HepG2 (cell line): ENCODE data around the gene CCDC183. TPM values are rescaled to one million over a fixed set of nuclear protein-coding genes. Genes with fewer than 3 reads are reported as not detected.

Experiments used
- CCDC6 ChIP-seq: sonication (generic); formaldehyde crosslinking; IDR thresholded peaks from 2 replicates; pipeline ENCODE4 v1.8.1; 2022; ENCODE audit warnings: mild to moderate bottlenecking, missing genetic modification reagents, moderate library complexity
- ERF ChIP-seq: IDR thresholded peaks from 2 replicates; pipeline ENCODE4 v1.6.1; 2018; ENCODE audit warnings: missing biosample characterization, missing genetic modification reagents
- FOXC1 ChIP-seq: sonication (generic); formaldehyde crosslinking; IDR thresholded peaks from 2 replicates; pipeline ENCODE4 v1.8.0; 2022; ENCODE audit warnings: mild to moderate bottlenecking, missing genetic modification reagents, borderline replicate concordance
- KDM2A ChIP-seq: sonication (generic); formaldehyde crosslinking; IDR thresholded peaks from 2 replicates; pipeline ENCODE4 v1.4.0; 2020; ENCODE audit warnings: low read depth, missing genetic modification reagents, borderline replicate concordance
- POGZ ChIP-seq: sonication (generic); formaldehyde crosslinking; IDR thresholded peaks from 2 replicates; pipeline ENCODE4 v1.4.0; 2020; ENCODE audit warnings: mild to moderate bottlenecking, missing genetic modification reagents
- SMYD3 ChIP-seq: sonication (generic); formaldehyde crosslinking; IDR thresholded peaks from 2 replicates; pipeline ENCODE4 v1.8.1; 2023; ENCODE audit warnings: mild to moderate bottlenecking, missing genetic modification reagents
- TMF1 ChIP-seq: sonication (generic); formaldehyde crosslinking; IDR thresholded peaks from 2 replicates; pipeline ENCODE4 v1.8.1; 2022; ENCODE audit warnings: low read depth, missing genetic modification reagents
- ZBTB33 ChIP-seq: sonication (generic); formaldehyde crosslinking; IDR thresholded peaks from 2 replicates; pipeline ENCODE4 v1.4.0; 2020; ENCODE audit warnings: missing genetic modification reagents
- ZC3H13 ChIP-seq: sonication (generic); formaldehyde crosslinking; IDR thresholded peaks from 2 replicates; pipeline ENCODE4 v1.8.1; 2023; ENCODE audit warnings: mild to moderate bottlenecking, missing genetic modification reagents, moderate library complexity
- ZFP1 ChIP-seq: IDR thresholded peaks from 2 replicates; pipeline ENCODE4 v1.6.1; 2016
- ZNF224 ChIP-seq: sonication (generic); formaldehyde crosslinking; IDR thresholded peaks from 2 replicates; pipeline ENCODE4 v1.5.0; 2020; ENCODE audit warnings: mild to moderate bottlenecking, missing genetic modification reagents
- ZNF652 ChIP-seq: IDR thresholded peaks from 2 replicates; pipeline ENCODE4 v1.6.1; 2016; ENCODE audit warnings: low read depth, borderline replicate concordance
- ZNF674 ChIP-seq: sonication (generic); formaldehyde crosslinking; IDR thresholded peaks from 2 replicates; pipeline ENCODE4 v1.5.0; 2020; ENCODE audit warnings: low read depth, mild to moderate bottlenecking, missing genetic modification reagents
- polyA plus RNA-seq, 8 experiments: library from polyadenylated mRNA; depleted of rRNA in 3 of 8; stranded (reverse) in 7 of 8; unstranded in 1 of 8; fragments of >200 nt; fragmentation: Illumina TruSeq in 4 of 8; extraction: Trizol in 4 of 8; gene quantifications; 2 replicates each; pipeline versions ENCODE4 v1.2.1 to v1.2.3, GENCODE V29; 2011 to 2016; ENCODE audit warnings: low read depth in 4 of 8, missing spikeins in 1 of 8, mixed read lengths in 1 of 8; ENCODE audit not compliant: insufficient read depth in 1 of 8
- total RNA-seq, 5 experiments: library from RNA; depleted of rRNA; stranded (reverse); fragments of >200 nt; fragmentation: Illumina TruSeq; extraction: Trizol; gene quantifications; 2 replicates each; pipeline ENCODE4 v1.2.3, GENCODE V29; 2016; ENCODE audit warnings: low read depth in 1 of 5

The CCDC183 gene
- total and polyA plus RNA-seq, 2 of the 13 experiments (the other 11 are each of a cell fraction or from before 2014, with no cell fraction given), result 5.0 to 66.4 TPM

- TF ChIP-seq ZBTB33 (CRISPR knock-in tag) (peak; percentile 21; the same call in 1 of the 2 replicates), ZFP1 (CRISPR knock-in tag) (no peak), ZNF652 (no peak), SMYD3 (CRISPR knock-in tag) (no peak), POGZ (CRISPR knock-in tag) (no peak), ZNF224 (CRISPR knock-in tag) (0 out of 2 replicates have a peak, but pooled peaks have one; percentile 46), FOXC1 (CRISPR knock-in tag) (peak; percentile 65; the same call in 1 of the 2 replicates), KDM2A (CRISPR knock-in tag) (peak; percentile 75), ZC3H13 (CRISPR knock-in tag) (peak; percentile 97), ERF (CRISPR knock-in tag) (no peak; the same call in 1 of the 2 replicates), CCDC6 (CRISPR knock-in tag) (peak; percentile 58), ZNF674 (CRISPR knock-in tag) (peak; percentile 51; the same call in 1 of the 2 replicates), TMF1 (no peak; the same call in 1 of the 2 replicates)
These were observed 11.3 kb downstream of the CCDC183 start, which contains the start of gene RABL6 (continued) for GRCh38 chr9:136807281-136808074.
